ENCODE results near the gene ZG16B.

Gene ZG16B

DNA sequence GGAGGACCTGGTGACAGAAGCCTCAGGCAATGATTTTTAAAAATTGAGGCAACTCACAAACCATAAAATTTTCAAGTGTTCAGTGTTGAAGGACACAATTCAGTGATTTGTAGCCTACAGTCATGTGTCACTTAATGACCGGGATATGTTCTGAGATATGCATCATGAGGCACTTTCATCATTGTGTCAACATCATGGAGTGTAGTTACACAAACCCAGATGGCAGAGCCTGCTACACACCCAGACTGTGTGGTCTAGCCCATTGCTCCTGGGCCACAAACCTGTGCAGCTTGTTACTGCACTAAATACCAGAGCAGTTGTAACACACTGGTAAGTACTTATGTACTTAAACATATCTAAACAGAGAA lies 30.3 kb upstream of the ZG16B start:
- H3K36me3 ChIP-seq (ENCODE audit: control insufficient read depth in 1 of 2, insufficient read depth in 2 of 2, low read length in 2 of 2): no peaks in the 10 kb centered on the region
- no peaks in the 10 kb centered on the region for H3K79me1 ChIP-seq (ENCODE audit: low read length)
- H2BK120ac ChIP-seq (ENCODE audit: insufficient read depth, low read length, poor library complexity): no peak overlapping the region
- H4K91ac ChIP-seq (ENCODE audit: low read depth, low read length): no peak overlapping the region
- no peak overlapping the region for H4K12ac ChIP-seq (ENCODE audit: low read depth, low read length)
- no peak overlapping the region for H3K4me3 ChIP-seq (ENCODE audit: low read depth, low read length)
- H3K23ac ChIP-seq (ENCODE audit: low read length): no peak overlapping the region
- H4K8ac ChIP-seq (ENCODE audit: low read depth, low read length): no peak overlapping the region
- H3K79me2 ChIP-seq (ENCODE audit: control insufficient read depth, insufficient read depth, low read length, poor library complexity): no peaks in the 10 kb centered on the region
- no peak overlapping the region for H2AFZ ChIP-seq (ENCODE audit: insufficient read depth, low read length, poor library complexity)
- peaks cover 0 to 1% of the 10 kb centered on the region in 2 experiments for H3K4me1 ChIP-seq (ENCODE audit: control insufficient read depth in 1 of 2, insufficient read depth in 2 of 2, low read length in 2 of 2)
- H3K4ac ChIP-seq (ENCODE audit: low read depth, low read length): no peak overlapping the region
- H3K9ac ChIP-seq (ENCODE audit: low read length): no peak overlapping the region
- no peak overlapping the region for H2BK12ac ChIP-seq (ENCODE audit: low read length)
- no peak overlapping the region for H2AK5ac ChIP-seq (ENCODE audit: low read length)
- no peak overlapping the region for H3K18ac ChIP-seq (ENCODE audit: low read length)
- H3K27ac ChIP-seq (ENCODE audit: low read depth, low read length): no peak overlapping the region
- H3K27me3 ChIP-seq (ENCODE audit: insufficient read depth, low read length): no peaks in the 10 kb centered on the region
- H3K9me3 ChIP-seq (ENCODE audit: insufficient read depth, low read depth, low read length): peaks cover 9% of the 10 kb centered on the region
- DNase-seq: peak; percentile 46 to 82
- no peak overlapping the region for H2BK5ac ChIP-seq (ENCODE audit: low read depth, low read length, poor library complexity)
- WGBS (ENCODE audit: extremely low coverage, insufficient coverage, insufficient read length): no CpG with 5 or more reads among the region's 1 CpG
- no peak overlapping the region for H3K4me2 ChIP-seq (ENCODE audit: low read length)
- no peak overlapping the region for H3K14ac ChIP-seq (ENCODE audit: low read length)

GRCh38 chr16:2803545-2804195 lies 26.4 kb upstream of the ZG16B start:
- Histone ChIP-seq H3K4me3 (ENCODE audit: low read depth, low read length) (no peak overlapping the region), H3K36me3 (ENCODE audit: control insufficient read depth in 1 of 2, insufficient read depth in 2 of 2, low read length in 2 of 2) (no peaks in the 10 kb centered on the region), H3K4me1 (ENCODE audit: control insufficient read depth in 1 of 2, insufficient read depth in 2 of 2, low read length in 2 of 2) (peaks cover 0 to 1% of the 10 kb centered on the region in 2 experiments), H3K27ac (ENCODE audit: low read depth, low read length) (no peak overlapping the region), H2BK5ac (ENCODE audit: low read depth, low read length, poor library complexity) (no peak overlapping the region), H2BK120ac (ENCODE audit: insufficient read depth, low read length, poor library complexity) (no peak overlapping the region), H3K18ac (ENCODE audit: low read length) (no peak overlapping the region), H3K9ac (ENCODE audit: low read length) (no peak overlapping the region), H3K79me2 (ENCODE audit: control insufficient read depth, insufficient read depth, low read length, poor library complexity) (no peaks in the 10 kb centered on the region), H4K91ac (ENCODE audit: low read depth, low read length) (no peak overlapping the region), H3K23ac (ENCODE audit: low read length) (no peak overlapping the region), H3K4me2 (ENCODE audit: low read length) (no peak overlapping the region), H3K9me3 (ENCODE audit: insufficient read depth, low read depth, low read length) (peaks cover 26% of the 10 kb centered on the region), H4K8ac (ENCODE audit: low read depth, low read length) (no peak overlapping the region), H4K12ac (ENCODE audit: low read depth, low read length) (no peak overlapping the region), H3K27me3 (ENCODE audit: insufficient read depth, low read length) (no peaks in the 10 kb centered on the region), H3K14ac (ENCODE audit: low read length) (no peak overlapping the region), H2AK5ac (ENCODE audit: low read length) (no peak overlapping the region), H3K79me1 (ENCODE audit: low read length) (no peaks in the 10 kb centered on the region), H2BK12ac (ENCODE audit: low read length) (no peak overlapping the region), H3K4ac (ENCODE audit: low read depth, low read length) (no peak overlapping the region), H2AFZ (ENCODE audit: insufficient read depth, low read length, poor library complexity) (no peak overlapping the region)
- DNase-seq: no peak
- no CpG with 5 or more reads among the region's 3 CpGs for WGBS (ENCODE audit: extremely low coverage, insufficient coverage, insufficient read length)

GRCh38 chr16:2804728-2805127 lies 25.4 kb upstream of the ZG16B start:
- no peak overlapping the region for H3K18ac ChIP-seq (ENCODE audit: low read length)
- H3K9me3 ChIP-seq (ENCODE audit: insufficient read depth, low read depth, low read length): peaks cover 26% of the 10 kb centered on the region
- DNase-seq: no peak
- no peak overlapping the region for H4K91ac ChIP-seq (ENCODE audit: low read depth, low read length)
- no peak overlapping the region for H2AFZ ChIP-seq (ENCODE audit: insufficient read depth, low read length, poor library complexity)
- no peaks in the 10 kb centered on the region for H3K36me3 ChIP-seq (ENCODE audit: control insufficient read depth in 1 of 2, insufficient read depth in 2 of 2, low read length in 2 of 2)
- H3K14ac ChIP-seq (ENCODE audit: low read length): no peak overlapping the region
- no peak overlapping the region for H3K4ac ChIP-seq (ENCODE audit: low read depth, low read length)
- H3K4me3 ChIP-seq (ENCODE audit: low read depth, low read length): peak overlapping the region; percentile 47
- H2AK5ac ChIP-seq (ENCODE audit: low read length): no peak overlapping the region
- H3K79me1 ChIP-seq (ENCODE audit: low read length): no peaks in the 10 kb centered on the region
- no peak overlapping the region for H3K4me2 ChIP-seq (ENCODE audit: low read length)
- no peak overlapping the region for H3K9ac ChIP-seq (ENCODE audit: low read length)
- no peak overlapping the region for H2BK120ac ChIP-seq (ENCODE audit: insufficient read depth, low read length, poor library complexity)
- H3K27ac ChIP-seq (ENCODE audit: low read depth, low read length): no peak overlapping the region
- H3K79me2 ChIP-seq (ENCODE audit: control insufficient read depth, insufficient read depth, low read length, poor library complexity): no peaks in the 10 kb centered on the region
- no CpG with 5 or more reads among the region's 4 CpGs for WGBS (ENCODE audit: extremely low coverage, insufficient coverage, insufficient read length)
- H3K4me1 ChIP-seq (ENCODE audit: control insufficient read depth in 1 of 2, insufficient read depth in 2 of 2, low read length in 2 of 2): no peaks in the 10 kb centered on the region
- H3K23ac ChIP-seq (ENCODE audit: low read length): no peak overlapping the region
- no peak overlapping the region for H2BK12ac ChIP-seq (ENCODE audit: low read length)
- H2BK5ac ChIP-seq (ENCODE audit: low read depth, low read length, poor library complexity): no peak overlapping the region
- no peaks in the 10 kb centered on the region for H3K27me3 ChIP-seq (ENCODE audit: insufficient read depth, low read length)
- H4K12ac ChIP-seq (ENCODE audit: low read depth, low read length): no peak overlapping the region
- H4K8ac ChIP-seq (ENCODE audit: low read depth, low read length): no peak overlapping the region

GRCh38 chr16:2806286-2806685 lies 23.8 kb upstream of the ZG16B start:
- Histone ChIP-seq H3K4ac (ENCODE audit: low read depth, low read length) (no peak overlapping the region), H3K36me3 (ENCODE audit: control insufficient read depth in 1 of 2, insufficient read depth in 2 of 2, low read length in 2 of 2) (no peaks in the 10 kb centered on the region), H3K79me1 (ENCODE audit: low read length) (no peaks in the 10 kb centered on the region), H2AFZ (ENCODE audit: insufficient read depth, low read length, poor library complexity) (no peak overlapping the region), H3K14ac (ENCODE audit: low read length) (no peak overlapping the region), H3K4me1 (ENCODE audit: control insufficient read depth in 1 of 2, insufficient read depth in 2 of 2, low read length in 2 of 2) (no peaks in the 10 kb centered on the region), H3K9ac (ENCODE audit: low read length) (no peak overlapping the region), H2BK120ac (ENCODE audit: insufficient read depth, low read length, poor library complexity) (no peak overlapping the region), H2BK5ac (ENCODE audit: low read depth, low read length, poor library complexity) (no peak overlapping the region), H2AK5ac (ENCODE audit: low read length) (no peak overlapping the region), H3K27ac (ENCODE audit: low read depth, low read length) (no peak overlapping the region), H2BK12ac (ENCODE audit: low read length) (no peak overlapping the region), H3K23ac (ENCODE audit: low read length) (no peak overlapping the region), H4K91ac (ENCODE audit: low read depth, low read length) (no peak overlapping the region), H3K4me2 (ENCODE audit: low read length) (no peak overlapping the region), H3K27me3 (ENCODE audit: insufficient read depth, low read length) (no peaks in the 10 kb centered on the region), H4K8ac (ENCODE audit: low read depth, low read length) (no peak overlapping the region), H3K18ac (ENCODE audit: low read length) (no peak overlapping the region), H3K4me3 (ENCODE audit: low read depth, low read length) (no peak overlapping the region), H3K9me3 (ENCODE audit: insufficient read depth, low read depth, low read length) (peaks cover 26% of the 10 kb centered on the region), H4K12ac (ENCODE audit: low read depth, low read length) (no peak overlapping the region), H3K79me2 (ENCODE audit: control insufficient read depth, insufficient read depth, low read length, poor library complexity) (no peaks in the 10 kb centered on the region)
- WGBS (ENCODE audit: extremely low coverage, insufficient coverage, insufficient read length): no CpG with 5 or more reads among the region's 5 CpGs
- DNase-seq: no peak
